Right lobe of liver (tissue), 4 donors: ENCODE data around the gene SLC25A26.

Experiments
- POLR2A ChIP-seq: fragments of 450-650 bp; IDR thresholded peaks from one replicate; pipeline ENCODE4 v1.6.1; 2017; ENCODE audit warnings: antibody characterized with exemption, mild to moderate bottlenecking
- TF ChIP-seq, protein P1 (sequence below), 4 donors: fragments of 200-600 bp in 3 of 4; fragments of 450-650 bp in 1 of 4; IDR thresholded peaks; one replicate each; pipeline versions ENCODE4 v1.5.1 to v1.8.0; 2016 to 2022; ENCODE audit warnings: antibody characterized with exemption in 4 of 4, mild to moderate bottlenecking in 2 of 4
- donor health status: DM: no; HTN: no; CAD: no.
- donor health status: DM: no; HTN: no; CAD: no.
- donor health status: DM: no; HTN: yes; CAD: no.

DNA sequence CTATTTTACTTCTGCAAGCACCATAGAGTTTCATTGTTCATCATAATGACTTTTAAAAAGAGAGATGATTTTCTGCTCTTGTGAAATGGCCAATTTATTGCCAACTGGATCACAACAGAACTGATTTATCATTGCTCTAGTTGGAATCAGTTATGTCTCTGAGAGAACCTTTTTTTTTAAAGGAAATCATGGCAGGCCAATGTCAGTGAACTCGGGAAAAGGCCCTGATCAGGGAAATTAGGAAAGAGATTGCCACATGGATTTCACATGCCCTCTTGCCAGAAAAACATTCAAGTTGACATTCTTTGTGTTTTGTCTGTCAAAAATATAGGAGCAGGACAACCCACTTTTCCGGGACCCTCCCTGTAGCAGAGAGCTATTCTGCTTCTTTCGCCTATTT is 12.6 kb upstream of the SLC25A26 start:
- TF ChIP-seq, protein P1, sequence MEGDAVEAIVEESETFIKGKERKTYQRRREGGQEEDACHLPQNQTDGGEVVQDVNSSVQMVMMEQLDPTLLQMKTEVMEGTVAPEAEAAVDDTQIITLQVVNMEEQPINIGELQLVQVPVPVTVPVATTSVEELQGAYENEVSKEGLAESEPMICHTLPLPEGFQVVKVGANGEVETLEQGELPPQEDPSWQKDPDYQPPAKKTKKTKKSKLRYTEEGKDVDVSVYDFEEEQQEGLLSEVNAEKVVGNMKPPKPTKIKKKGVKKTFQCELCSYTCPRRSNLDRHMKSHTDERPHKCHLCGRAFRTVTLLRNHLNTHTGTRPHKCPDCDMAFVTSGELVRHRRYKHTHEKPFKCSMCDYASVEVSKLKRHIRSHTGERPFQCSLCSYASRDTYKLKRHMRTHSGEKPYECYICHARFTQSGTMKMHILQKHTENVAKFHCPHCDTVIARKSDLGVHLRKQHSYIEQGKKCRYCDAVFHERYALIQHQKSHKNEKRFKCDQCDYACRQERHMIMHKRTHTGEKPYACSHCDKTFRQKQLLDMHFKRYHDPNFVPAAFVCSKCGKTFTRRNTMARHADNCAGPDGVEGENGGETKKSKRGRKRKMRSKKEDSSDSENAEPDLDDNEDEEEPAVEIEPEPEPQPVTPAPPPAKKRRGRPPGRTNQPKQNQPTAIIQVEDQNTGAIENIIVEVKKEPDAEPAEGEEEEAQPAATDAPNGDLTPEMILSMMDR (IDR thresholded peaks at IDR 0.05): no peak
- no peak for TF ChIP-seq POLR2A
